Tongue (tissue), 2 donors: ENCODE data around the gene CLASP1. TPM values are rescaled to one million over a fixed set of nuclear protein-coding genes. Genes with fewer than 3 reads are reported as not detected.

ENCODE experiments used
- small RNA-seq: library from RNA; depleted of rRNA; stranded (forward); fragments of <200 nt; gene quantifications from one replicate; pipeline ENCODE3, GENCODE V24; 2014; ENCODE audit warnings: low replicate concordance
- total RNA-seq: library from RNA; depleted of rRNA; stranded (reverse); fragments of >200 nt; gene quantifications from one replicate; pipeline ENCODE4 v1.2.3, GENCODE V29; 2014

The CLASP1 gene
- total RNA-seq, 1 donor from 2014 or later = 163 TPM

Small RNAs within 50 kb of the gene (small RNA-seq; reads per million reads assigned to genes)
- not detected for gene RF00019
- 810 reads per million, percentile 98 among the genes with 10 or more reads in this experiment for gene RNU4ATAC

Other genes starting within 250 kb of the CLASP1 start
- under 0.01 TPM for gene RNU4ATAC, start 118.6 kb downstream of the CLASP1 start, total RNA-seq
- gene NIFK, start 87.4 kb upstream of the CLASP1 start, total RNA-seq = 54.8 TPM
- 53.2 TPM for gene TSN, start 106.2 kb upstream of the CLASP1 start, total RNA-seq